ENCODE measurements around the gene NUP54.

DNA sequence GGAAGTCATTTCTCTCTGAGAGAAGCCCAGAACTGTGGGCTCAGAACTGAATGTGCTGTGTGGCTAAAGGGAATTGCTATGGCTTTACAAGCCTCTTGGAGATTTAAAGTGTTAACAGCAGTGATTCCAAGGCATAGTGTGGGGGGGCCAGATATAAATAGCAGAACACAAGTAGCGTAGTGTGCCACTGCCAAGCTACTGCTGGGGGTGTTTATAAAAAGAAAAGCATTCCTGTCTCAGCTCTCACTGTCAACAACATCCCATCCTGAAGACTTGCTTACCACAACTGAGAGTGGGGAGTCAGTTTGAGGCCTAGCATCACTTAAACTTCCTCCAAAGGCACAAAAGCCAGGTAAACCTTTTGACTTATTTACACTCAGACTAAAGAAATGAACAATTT lies 73.7 kb downstream of the NUP54 start, which contains the start of gene ART3:
- TF ChIP-seq, protein P1, sequence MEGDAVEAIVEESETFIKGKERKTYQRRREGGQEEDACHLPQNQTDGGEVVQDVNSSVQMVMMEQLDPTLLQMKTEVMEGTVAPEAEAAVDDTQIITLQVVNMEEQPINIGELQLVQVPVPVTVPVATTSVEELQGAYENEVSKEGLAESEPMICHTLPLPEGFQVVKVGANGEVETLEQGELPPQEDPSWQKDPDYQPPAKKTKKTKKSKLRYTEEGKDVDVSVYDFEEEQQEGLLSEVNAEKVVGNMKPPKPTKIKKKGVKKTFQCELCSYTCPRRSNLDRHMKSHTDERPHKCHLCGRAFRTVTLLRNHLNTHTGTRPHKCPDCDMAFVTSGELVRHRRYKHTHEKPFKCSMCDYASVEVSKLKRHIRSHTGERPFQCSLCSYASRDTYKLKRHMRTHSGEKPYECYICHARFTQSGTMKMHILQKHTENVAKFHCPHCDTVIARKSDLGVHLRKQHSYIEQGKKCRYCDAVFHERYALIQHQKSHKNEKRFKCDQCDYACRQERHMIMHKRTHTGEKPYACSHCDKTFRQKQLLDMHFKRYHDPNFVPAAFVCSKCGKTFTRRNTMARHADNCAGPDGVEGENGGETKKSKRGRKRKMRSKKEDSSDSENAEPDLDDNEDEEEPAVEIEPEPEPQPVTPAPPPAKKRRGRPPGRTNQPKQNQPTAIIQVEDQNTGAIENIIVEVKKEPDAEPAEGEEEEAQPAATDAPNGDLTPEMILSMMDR (IDR thresholded peaks at IDR 0.05): no peak
- TF ChIP-seq POLR2A (IDR thresholded peaks at IDR 0.05) (no peak), EP300 (IDR thresholded peaks at IDR 0.05) (no peak)

Data from gastroesophageal sphincter (tissue), 3 donors.